Gastrocnemius medialis (tissue), 4 donors: ENCODE measurements around the gene MAD1L1.

Source experiments
- CTCF ChIP-seq, 5 experiments: fragments of 450-650 bp in 3 of 5; fragments of 200-600 bp in 2 of 5; sonication (generic) in 2 of 5; IDR thresholded peaks in 4 of 5; conservative IDR thresholded peaks in 1 of 5; 1 replicate in 4 of 5; 2 replicates in 1 of 5; pipeline ENCODE4 v1.5.1; 2016 to 2019; ENCODE audit warnings: antibody characterized with exemption in 5 of 5, mild to moderate bottlenecking in 3 of 5, moderate library complexity in 3 of 5
- POLR2A ChIP-seq, 2 donors: fragments of 450-650 bp; IDR thresholded peaks; one replicate each; pipeline ENCODE4 v1.6.1; 2017; ENCODE audit warnings: antibody characterized with exemption in 2 of 2, mild to moderate bottlenecking in 2 of 2, moderate library complexity in 2 of 2

- TF ChIP-seq CTCF (IDR thresholded peaks at IDR 0.05 in 4 of 5, conservative IDR thresholded peaks at IDR 0.05 in 1 of 5): no peak
- no peak for TF ChIP-seq POLR2A (IDR thresholded peaks at IDR 0.05)
Measured at GRCh38 chr7:1887251-1887650, 345.5 kb downstream of the MAD1L1 start.
